Measurements from ENCODE around the gene DENND1A. TPM values are rescaled to one million over a fixed set of nuclear protein-coding genes. Genes with fewer than 3 reads are reported as not detected.

Gene DENND1A
- total RNA-seq, 4 donors from 2014 or later, result 19.2 to 26.9 (median 24.0) TPM

DNA sequence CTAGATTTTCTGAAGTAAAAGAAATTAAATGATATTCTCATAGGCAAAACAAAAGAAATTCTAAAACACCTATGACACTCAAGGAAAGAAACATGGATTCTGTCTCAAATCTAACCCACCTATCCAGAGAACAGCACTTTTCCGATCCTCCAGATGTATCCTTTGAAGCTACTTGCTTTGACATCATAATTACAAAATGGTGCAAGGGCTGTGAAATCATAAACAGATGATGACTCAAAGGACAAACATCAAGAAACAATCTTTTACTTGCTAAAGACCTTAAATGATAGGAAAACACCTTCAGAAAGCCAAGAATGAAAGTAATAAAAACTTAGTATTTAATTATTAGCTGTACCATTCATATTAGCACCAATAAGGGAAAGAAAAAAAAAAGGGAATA lies 202.6 kb downstream of the DENND1A start:
- H3K27me3 ChIP-seq, result no peaks in the 10 kb centered on the region
- 97% methylated on average over 1 of the region's 1 CpG for WGBS
- H3K4me3 ChIP-seq, result no peak overlapping the region
- H3K36me3 ChIP-seq, result no peaks in the 10 kb centered on the region
- H3K4me1 ChIP-seq, result peaks cover 0 to 16% (median 14%) of the 10 kb centered on the region in 4 donors
- peaks cover 0 to 5% (median 0%) of the 10 kb centered on the region in 4 donors for H3K9me3 ChIP-seq
- intact Hi-C loops (cut with DNase I), result loop anchor here (2.0 to 10.0 kb wide), 2 partner anchors 197 to 313 kb away; no protein-coding TSS in a partner anchor
- no peak overlapping the region for H3K27ac ChIP-seq (replicated peaks in 1 of 4)
- no peak for TF ChIP-seq POLR2A (IDR thresholded peaks at IDR 0.05; ENCODE audit: low read depth)
- TF ChIP-seq POLR2AphosphoS5 (IDR thresholded peaks at IDR 0.05), result no peak
- no peak for TF ChIP-seq CTCF (IDR thresholded peaks at IDR 0.05)
- no peak for TF ChIP-seq EP300 (IDR thresholded peaks at IDR 0.05)
- no peak for DNase-seq (ENCODE audit: extremely low spot score)

DNA sequence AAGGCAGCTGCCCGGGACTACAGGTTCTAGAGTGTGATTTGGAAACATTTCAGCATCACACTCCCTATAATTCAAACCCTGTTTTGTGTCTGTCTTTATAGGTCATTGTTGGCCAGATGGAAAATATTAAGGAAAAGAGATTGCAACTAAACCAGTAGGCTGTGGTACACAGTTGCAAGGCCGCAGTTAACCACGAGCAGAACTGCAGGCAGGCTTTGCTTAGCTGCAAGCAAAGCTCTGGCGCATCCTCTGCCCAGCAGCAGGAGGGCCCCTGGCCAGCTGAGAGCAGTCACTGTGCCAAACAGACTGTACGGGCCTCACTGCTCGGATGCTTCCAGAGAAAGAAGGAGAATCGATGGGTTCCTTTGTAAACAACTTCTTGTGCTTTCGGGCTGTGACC lies 204.5 kb downstream of the DENND1A start:
- intact Hi-C loops (cut with DNase I), result loop anchor here (10.0 kb wide), 1 partner anchor 199 kb away; no protein-coding TSS in a partner anchor
- Histone ChIP-seq H3K27me3 (no peaks in the 10 kb centered on the region), H3K9me3 (peaks cover 0 to 5% (median 0%) of the 10 kb centered on the region in 4 donors), H3K27ac (replicated peaks in 1 of 4) (no peak overlapping the region), H3K36me3 (no peaks in the 10 kb centered on the region), H3K4me3 (no peak overlapping the region), H3K4me1 (peaks cover 0 to 16% (median 14%) of the 10 kb centered on the region in 4 donors)
- 49% methylated on average over 8 of the region's 8 CpGs for WGBS
- TF ChIP-seq POLR2AphosphoS5 (IDR thresholded peaks at IDR 0.05), result no peak
- no peak for TF ChIP-seq EP300 (IDR thresholded peaks at IDR 0.05)
- no peak for TF ChIP-seq POLR2A (IDR thresholded peaks at IDR 0.05; ENCODE audit: low read depth)
- TF ChIP-seq CTCF (IDR thresholded peaks at IDR 0.05), result no peak
- DNase-seq (ENCODE audit: extremely low spot score), result no peak

- TF ChIP-seq EP300 (IDR thresholded peaks at IDR 0.05) (no peak), CTCF (IDR thresholded peaks at IDR 0.05) (peak; percentile 7 to 19 (median 10))
- Histone ChIP-seq H3K4me3 (no peak overlapping the region), H3K27ac (replicated peaks in 1 of 4) (no peak overlapping the region), H3K27me3 (no peaks in the 10 kb centered on the region), H3K4me1 (peaks cover 0 to 16% (median 14%) of the 10 kb centered on the region in 4 donors), H3K36me3 (no peaks in the 10 kb centered on the region), H3K9me3 (no peaks in the 10 kb centered on the region)
- WGBS, result 100% methylated on average over 2 of the region's 2 CpGs
- intact Hi-C loops (cut with DNase I), result loop anchor here (10.0 kb wide), 1 partner anchor 200 kb away; no protein-coding TSS in a partner anchor
- DNase-seq (ENCODE audit: extremely low spot score), result no peak
Observed at GRCh38 chr9:123724211-123724796, 205.6 kb downstream of the DENND1A start.

GRCh38 chr9:123723135-123723875 lies 206.6 kb downstream of the DENND1A start:
- H3K27ac ChIP-seq (replicated peaks in 1 of 4), result no peak overlapping the region
- WGBS, result 100% methylated on average over 4 of the region's 4 CpGs
- H3K9me3 ChIP-seq, result no peaks in the 10 kb centered on the region
- H3K4me1 ChIP-seq, result peaks cover 0 to 16% (median 14%) of the 10 kb centered on the region in 4 donors
- TF ChIP-seq POLR2A (IDR thresholded peaks at IDR 0.05; ENCODE audit: low read depth), result no peak
- no peak for TF ChIP-seq POLR2AphosphoS5 (IDR thresholded peaks at IDR 0.05)
- no peak for TF ChIP-seq CTCF (IDR thresholded peaks at IDR 0.05)
- no peak for TF ChIP-seq EP300 (IDR thresholded peaks at IDR 0.05)
- no peak for DNase-seq (ENCODE audit: extremely low spot score)
- intact Hi-C loops (cut with DNase I), result loop anchor here (10.0 kb wide), 1 partner anchor 201 kb away; no protein-coding TSS in a partner anchor
- no peak overlapping the region for H3K4me3 ChIP-seq
- H3K36me3 ChIP-seq, result no peaks in the 10 kb centered on the region
- no peaks in the 10 kb centered on the region for H3K27me3 ChIP-seq
